Measurements from ENCODE around the gene CCDC61. TPM values are rescaled to one million over a fixed set of nuclear protein-coding genes. Genes with fewer than 3 reads are reported as not detected.

The CCDC61 gene
- total and polyA plus RNA-seq, 8 donors = 4.9 to 19.9 (median 9.0) TPM

DNA sequence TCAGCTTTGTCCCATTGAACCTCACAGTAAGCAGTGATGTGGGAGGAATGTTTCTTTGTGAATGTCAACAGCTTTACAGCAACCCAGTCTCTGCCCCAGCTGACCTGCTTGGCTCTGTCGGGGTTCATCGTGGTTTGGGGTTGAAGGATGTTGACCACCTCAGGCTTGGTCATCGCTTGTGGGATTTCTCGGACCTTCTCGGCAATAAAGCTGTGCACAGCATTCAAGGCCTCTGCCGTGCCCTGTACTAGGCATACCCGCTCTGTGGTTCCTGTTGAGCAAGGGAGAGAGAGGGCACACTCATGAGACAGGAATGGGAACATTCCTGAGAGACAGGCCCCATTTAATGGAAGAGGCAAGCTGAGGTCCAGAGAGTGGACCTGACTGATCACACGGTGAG is 41.6 kb upstream of the CCDC61 start:
- no peak for TF ChIP-seq CTCF (IDR thresholded peaks at IDR 0.05)
- no peak overlapping the region for H3K27ac ChIP-seq
- H3K4me1 ChIP-seq = peaks cover 0 to 5% (median 0%) of the 10 kb centered on the region in 3 donors
- ATAC-seq (no peak), FAIRE-seq (no peak), DNase-seq (no peak)
- intact Hi-C loops (cut with DNase I) = no loop called here
- H3K4me3 ChIP-seq = no peak overlapping the region
- H3K36me3 ChIP-seq = no peaks in the 10 kb centered on the region
- 82 to 94% methylated on average over 8 of the region's 8 CpGs for WGBS, 2 donors
- no peaks in the 10 kb centered on the region for H3K9me3 ChIP-seq
- H3K27me3 ChIP-seq = peaks cover 0 to 4% (median 0%) of the 10 kb centered on the region in 4 donors

DNA sequence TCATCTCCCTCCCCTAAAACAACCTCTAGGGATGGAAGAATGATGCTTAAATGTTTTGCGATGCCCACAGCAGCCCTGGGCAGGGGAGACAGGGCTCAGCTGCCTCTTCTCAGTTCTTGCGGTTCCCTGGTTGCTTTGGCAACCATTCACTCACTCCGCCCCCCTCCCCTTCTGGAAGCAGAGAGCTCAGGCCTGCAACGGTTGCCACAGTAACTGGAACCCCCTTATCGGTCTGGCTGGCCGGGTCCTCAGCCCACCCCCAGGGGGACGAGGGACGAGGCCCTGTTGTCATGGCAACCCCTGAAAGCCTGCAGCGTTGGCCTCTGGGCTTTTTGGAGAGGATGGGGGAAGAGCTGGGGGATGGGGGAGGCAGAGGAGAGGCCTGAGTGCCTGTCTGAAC is 41.1 kb upstream of the CCDC61 start:
- Histone ChIP-seq H3K27ac (no peak overlapping the region), H3K27me3 (peaks cover 0 to 4% (median 0%) of the 10 kb centered on the region in 4 donors), H3K4me1 (peaks cover 0 to 5% (median 0%) of the 10 kb centered on the region in 3 donors), H3K4me3 (no peak overlapping the region), H3K9me3 (no peaks in the 10 kb centered on the region), H3K36me3 (no peaks in the 10 kb centered on the region)
- FAIRE-seq (no peak), DNase-seq (no peak), ATAC-seq (no peak)
- 17 to 25% methylated on average over 9 of the region's 9 CpGs for WGBS, 2 donors
- intact Hi-C loops (cut with DNase I) = no loop called here
- no peak for TF ChIP-seq CTCF (IDR thresholded peaks at IDR 0.05)

- ATAC-seq (no peak), FAIRE-seq (no peak), DNase-seq (no peak)
- Histone ChIP-seq H3K27ac (no peak overlapping the region), H3K9me3 (no peaks in the 10 kb centered on the region), H3K36me3 (no peaks in the 10 kb centered on the region), H3K27me3 (peaks cover 0 to under 1% (median 0%) of the 10 kb centered on the region in 4 donors), H3K4me1 (peaks cover 0 to 5% (median 0%) of the 10 kb centered on the region in 3 donors), H3K4me3 (no peak overlapping the region)
- intact Hi-C loops (cut with DNase I) = no loop called here
- TF ChIP-seq CTCF (IDR thresholded peaks at IDR 0.05) = no peak
- 44 to 55% methylated on average over 13 of the region's 13 CpGs for whole genome bisulfite sequencing, 2 donors
These were observed 39.2 kb upstream of the CCDC61 start for GRCh38 chr19:45955905-45956608.

DNA sequence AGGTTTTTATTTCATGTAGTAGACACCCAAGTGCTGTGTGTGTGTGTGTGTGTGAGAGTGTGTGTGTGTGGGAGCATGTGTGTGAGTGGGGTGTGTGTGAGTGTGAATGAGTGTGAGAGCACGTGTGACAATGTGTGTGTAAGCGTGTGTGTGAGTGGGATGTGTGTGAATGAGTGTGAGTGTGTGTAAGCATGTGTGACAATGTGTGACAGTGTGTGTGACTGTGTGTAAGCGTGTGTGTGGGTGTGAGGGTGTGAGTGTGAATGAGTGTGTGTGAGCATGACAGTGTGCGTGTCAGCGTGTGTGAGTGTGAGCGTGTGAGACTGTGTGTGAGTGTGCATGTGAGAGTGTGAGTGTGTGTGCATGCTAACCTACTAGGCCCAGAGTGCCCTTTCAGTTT is 36.9 kb upstream of the CCDC61 start:
- Histone ChIP-seq H3K27ac (no peak overlapping the region), H3K4me1 (no peaks in the 10 kb centered on the region), H3K36me3 (no peaks in the 10 kb centered on the region), H3K4me3 (no peak overlapping the region), H3K27me3 (no peaks in the 10 kb centered on the region), H3K9me3 (no peaks in the 10 kb centered on the region)
- no peak for ATAC-seq
- no peak for FAIRE-seq
- intact Hi-C loops (cut with DNase I) = no loop called here
- no peak for DNase-seq
- no peak for TF ChIP-seq CTCF (IDR thresholded peaks at IDR 0.05)
- 85 to 87% methylated on average over 6 of the region's 6 CpGs for WGBS, 2 donors

DNA sequence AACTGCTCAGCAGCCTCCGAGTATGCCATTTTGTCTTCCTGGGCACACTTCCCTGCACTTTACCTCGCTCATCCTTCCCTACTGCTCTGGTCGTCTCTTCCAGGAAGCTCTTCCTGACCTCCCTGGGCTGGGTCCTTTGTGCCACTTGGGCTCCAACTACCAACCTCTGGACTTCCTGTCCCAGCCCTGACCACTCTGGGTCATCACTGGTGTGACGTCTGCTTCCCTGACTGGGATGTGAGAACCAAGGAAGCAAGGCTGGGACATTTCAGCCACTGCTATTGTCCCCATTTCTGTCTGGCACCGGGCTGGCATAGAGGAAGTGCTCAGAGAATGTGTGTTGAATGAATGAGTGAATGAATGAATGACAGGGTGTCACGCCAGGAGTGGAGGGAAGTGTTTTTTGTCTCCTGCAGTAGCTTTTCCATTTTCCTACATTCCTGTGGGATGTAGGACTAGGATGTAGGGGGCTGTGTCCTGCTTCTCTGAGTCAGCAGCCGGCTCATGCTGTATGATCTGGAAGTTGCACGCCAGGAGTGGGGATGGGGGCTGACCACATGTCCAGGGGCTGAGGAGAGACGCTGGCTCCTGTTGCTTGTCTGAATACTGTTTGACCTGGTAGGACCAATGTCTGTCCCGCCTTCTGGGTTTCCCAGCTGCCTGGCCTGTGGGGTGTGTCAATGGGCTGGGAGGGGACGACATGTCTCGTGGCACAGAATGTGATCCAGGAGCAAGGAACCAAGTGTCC is 36.3 kb upstream of the CCDC61 start:
- no peak for FAIRE-seq
- intact Hi-C loops (cut with DNase I) = no loop called here
- ATAC-seq = no peak
- no peak for DNase-seq
- H3K36me3 ChIP-seq = no peaks in the 10 kb centered on the region
- H3K27ac ChIP-seq = no peak overlapping the region
- no peaks in the 10 kb centered on the region for H3K4me1 ChIP-seq
- no peaks in the 10 kb centered on the region for H3K27me3 ChIP-seq
- H3K9me3 ChIP-seq = no peaks in the 10 kb centered on the region
- no peak for TF ChIP-seq CTCF (IDR thresholded peaks at IDR 0.05)
- no peak overlapping the region for H3K4me3 ChIP-seq
- WGBS, 2 donors = 64 to 73% methylated on average over 12 of the region's 12 CpGs

Data from pancreas (tissue), 10 donors.